Testis (tissue), 3 donors: ENCODE data around the gene PABPC1L. TPM values are rescaled to one million over a fixed set of nuclear protein-coding genes. Genes with fewer than 3 reads are reported as not detected.

Experiments
- DNase-seq: peaks from one replicate; pipeline ENCODE4 v3.0.0-alpha.2; 2019
- H3K27ac ChIP-seq, 2 donors: fragments of 200-600 bp; sonication (generic); one replicate each; pipeline ENCODE4 v1.5.1; 2019
- H3K27me3 ChIP-seq: fragments of 200-600 bp; sonication (generic); one replicate; pipeline ENCODE4 v1.5.1; 2019
- H3K36me3 ChIP-seq: fragments of 200-600 bp; sonication (generic); one replicate; pipeline ENCODE4 v1.5.1; 2017; ENCODE audit warnings: low read depth; ENCODE audit errors: missing control alignments
- H3K4me1 ChIP-seq: fragments of 200-600 bp; sonication (generic); one replicate; pipeline ENCODE4 v1.5.1; 2019
- H3K4me3 ChIP-seq, 2 donors: fragments of 200-600 bp; sonication (generic); one replicate each; pipeline ENCODE4 v1.5.1; 2017 to 2019
- H3K9me3 ChIP-seq: fragments of 200-600 bp; sonication (generic); one replicate; pipeline ENCODE4 v1.5.1; 2017
- CTCF ChIP-seq, 3 experiments: fragments of 450-650 bp in 2 of 3; fragments of 200-600 bp in 1 of 3; sonication (generic) in 1 of 3; IDR thresholded peaks; one replicate each; pipeline ENCODE4 v1.5.1; 2016 to 2019; ENCODE audit warnings: antibody characterized with exemption in 3 of 3, mild to moderate bottlenecking in 2 of 3, moderate library complexity in 1 of 3
- POLR2A ChIP-seq: fragments of 450-650 bp; IDR thresholded peaks from one replicate; pipeline ENCODE4 v1.6.1; 2017; ENCODE audit warnings: antibody characterized with exemption, mild to moderate bottlenecking, moderate library complexity
- WGBS, 2 donors: methylation state at CpG; one replicate each; pipeline ENCODE4 v1.1.5; 2018; 5-methylcytosine and 5-hydroxymethylcytosine counted together
- intact Hi-C: fragments of 100-400 bp; cut with DNase I; formaldehyde crosslinking; loops from one replicate; pipeline ENCODE4 v1.15.1; 2023; ENCODE audit warnings: low total_unique reads
- polyA plus RNA-seq: library from polyadenylated mRNA; stranded (reverse); fragments of 350-450 nt; fragmentation: Illumina TruSeq; extraction: RNeasy Lipid Tissue Mini Kit (QIAGEN cat#74804); gene quantifications from one replicate; pipeline ENCODE4 v1.2.3, GENCODE V29; 2014; ENCODE audit warnings: low read depth, low replicate concordance; ENCODE audit not compliant: insufficient read depth
- total RNA-seq, 2 donors: library from RNA; depleted of rRNA; stranded (reverse); fragments of >200 nt; gene quantifications; one replicate each; pipeline ENCODE4 v1.2.3, GENCODE V29; 2016

PABPC1L gene
- total and polyA plus RNA-seq, 3 donors from 2014 or later = 27.9 to 71.7 (median 59.2) TPM

- Histone ChIP-seq H3K9me3 (no peaks in the 10 kb centered on the region), H3K27me3 (no peaks in the 10 kb centered on the region), H3K4me3 (peak within 1 kb of the TSS; percentile 96), H3K36me3 (no peaks in the 10 kb centered on the region), H3K27ac (peak within 1 kb of the TSS; percentile 95), H3K4me1 (peaks cover 23% of the 10 kb centered on the region)
- TF ChIP-seq CTCF (IDR thresholded peaks at IDR 0.05) (peak in 1 of 3 experiments; percentile 25), POLR2A (peak; percentile 41)
- intact Hi-C loops = no loop called here
- peak; percentile 98 for DNase-seq
- 1 to 2% methylated on average over 34 to 57 of the region's 88 CpGs for WGBS, 2 donors
These were observed 24.2 kb upstream of the PABPC1L start, which contains the start of gene YWHAB for GRCh38 chr20:44885392-44886265. YWHAB (plus strand) TSS chr20:44885705; CDS start chr20:44901534, 15,829 bp downstream.

GRCh38 chr20:44886266-44886651 lies 23.6 kb upstream of the PABPC1L start:
- Histone ChIP-seq H3K4me1 (peaks cover 23% of the 10 kb centered on the region), H3K36me3 (no peaks in the 10 kb centered on the region), H3K9me3 (no peaks in the 10 kb centered on the region), H3K27me3 (no peaks in the 10 kb centered on the region), H3K4me3 (peak overlapping the region; percentile 96), H3K27ac (peak overlapping the region; percentile 95)
- intact Hi-C loops = no loop called here
- TF ChIP-seq CTCF (IDR thresholded peaks at IDR 0.05) (no peak), POLR2A (no peak)
- DNase-seq = no peak
- WGBS, 2 donors = 1% methylated on average over 7 to 8 of the region's 8 CpGs

GRCh38 chr20:44886828-44887227 lies 23.0 kb upstream of the PABPC1L start:
- no peak for TF ChIP-seq CTCF (IDR thresholded peaks at IDR 0.05)
- no peak for TF ChIP-seq POLR2A
- H3K9me3 ChIP-seq = no peaks in the 10 kb centered on the region
- no peaks in the 10 kb centered on the region for H3K27me3 ChIP-seq
- peak overlapping the region in 1 of 2 donors; percentile 95 for H3K27ac ChIP-seq
- DNase-seq = no peak
- no peaks in the 10 kb centered on the region for H3K36me3 ChIP-seq
- WGBS, 2 donors = 0 to 1% methylated on average over 2 of the region's 2 CpGs
- peaks cover 23% of the 10 kb centered on the region for H3K4me1 ChIP-seq
- intact Hi-C loops = no loop called here
- H3K4me3 ChIP-seq = peak overlapping the region; percentile 96

- no peak overlapping the region for H3K27ac ChIP-seq
- H3K36me3 ChIP-seq = no peaks in the 10 kb centered on the region
- no peak overlapping the region for H3K4me3 ChIP-seq
- peaks cover 23% of the 10 kb centered on the region for H3K4me1 ChIP-seq
- DNase-seq = no peak
- H3K27me3 ChIP-seq = no peaks in the 10 kb centered on the region
- no peak for TF ChIP-seq CTCF (IDR thresholded peaks at IDR 0.05)
- no peak for TF ChIP-seq POLR2A
- intact Hi-C loops = no loop called here
- WGBS, 2 donors = 35 to 40% methylated on average over 4 of the region's 4 CpGs
- H3K9me3 ChIP-seq = no peaks in the 10 kb centered on the region
These were observed 22.4 kb upstream of the PABPC1L start for GRCh38 chr20:44887466-44887865.
